ENCODE data around the gene PHKB. TPM values are rescaled to one million over a fixed set of nuclear protein-coding genes. Genes with fewer than 3 reads are reported as not detected.
"Not testable (repeated sequence)": the region's sequence is repeated elsewhere in the genome, so short reads cannot be mapped to it uniquely, and the experiment has no call there.

PHKB gene
- total RNA-seq, 1 donor = 79.3 TPM

GRCh38 chr16:47553853-47554564, 92.9 kb downstream of the PHKB start:
- no peak for DNase-seq (ENCODE audit: low read depth)
- no peak for TF ChIP-seq CTCF (IDR thresholded peaks at IDR 0.05; ENCODE audit: insufficient read depth, low read length)
- H3K4me3 ChIP-seq (ENCODE audit: low read depth, low read length) = no peak overlapping the region

- not testable (repeated sequence) for H3K4me3 ChIP-seq (ENCODE audit: low read depth, low read length)
These were observed 93.5 kb downstream of the PHKB start for GRCh38 chr16:47554587-47554986.

GRCh38 chr16:47561286-47561685, 100.2 kb downstream of the PHKB start:
- DNase-seq (ENCODE audit: low read depth) = no peak
- TF ChIP-seq CTCF (IDR thresholded peaks at IDR 0.05; ENCODE audit: insufficient read depth, low read length) = no peak
- no peak overlapping the region for H3K4me3 ChIP-seq (ENCODE audit: low read depth, low read length)

More at GRCh38 chr16:47554587-47554986, 93.5 kb downstream of the PHKB start:
- DNase-seq (ENCODE audit: low read depth) = not testable (repeated sequence)

GRCh38 chr16:47562366-47562765, 101.2 kb downstream of the PHKB start:
- no peak for DNase-seq (ENCODE audit: low read depth)
- no peak overlapping the region for H3K4me3 ChIP-seq (ENCODE audit: low read depth, low read length)
- TF ChIP-seq CTCF (IDR thresholded peaks at IDR 0.05; ENCODE audit: insufficient read depth, low read length) = no peak

- TF ChIP-seq CTCF (IDR thresholded peaks at IDR 0.05; ENCODE audit: insufficient read depth, low read length) = no peak
- no peak overlapping the region for H3K4me3 ChIP-seq (ENCODE audit: low read depth, low read length)
- peak; percentile 60 for DNase-seq (ENCODE audit: low read depth)
These were observed 104.3 kb downstream of the PHKB start for GRCh38 chr16:47565454-47565853.

GRCh38 chr16:47567321-47567720, 106.2 kb downstream of the PHKB start:
- no peak for DNase-seq (ENCODE audit: low read depth)
- no peak for TF ChIP-seq CTCF (IDR thresholded peaks at IDR 0.05; ENCODE audit: insufficient read depth, low read length)
- H3K4me3 ChIP-seq (ENCODE audit: low read depth, low read length) = no peak overlapping the region

GRCh38 chr16:47568351-47568750, 107.2 kb downstream of the PHKB start:
- no peak for TF ChIP-seq CTCF (IDR thresholded peaks at IDR 0.05; ENCODE audit: insufficient read depth, low read length)
- no peak overlapping the region for H3K4me3 ChIP-seq (ENCODE audit: low read depth, low read length)
- no peak for DNase-seq (ENCODE audit: low read depth)
